ENCODE data around the gene PRR5. TPM values are rescaled to one million over a fixed set of nuclear protein-coding genes. Genes with fewer than 3 reads are reported as not detected.
A peak's percentile ranks its signal among the peaks of the same experiment; 100 is the strongest.

Gene PRR5
- total and polyA plus RNA-seq, 2 of the 13 experiments (the other 11 are each of a cell fraction or from before 2014, with no cell fraction given): 11.6 to 27.5 TPM

DNA sequence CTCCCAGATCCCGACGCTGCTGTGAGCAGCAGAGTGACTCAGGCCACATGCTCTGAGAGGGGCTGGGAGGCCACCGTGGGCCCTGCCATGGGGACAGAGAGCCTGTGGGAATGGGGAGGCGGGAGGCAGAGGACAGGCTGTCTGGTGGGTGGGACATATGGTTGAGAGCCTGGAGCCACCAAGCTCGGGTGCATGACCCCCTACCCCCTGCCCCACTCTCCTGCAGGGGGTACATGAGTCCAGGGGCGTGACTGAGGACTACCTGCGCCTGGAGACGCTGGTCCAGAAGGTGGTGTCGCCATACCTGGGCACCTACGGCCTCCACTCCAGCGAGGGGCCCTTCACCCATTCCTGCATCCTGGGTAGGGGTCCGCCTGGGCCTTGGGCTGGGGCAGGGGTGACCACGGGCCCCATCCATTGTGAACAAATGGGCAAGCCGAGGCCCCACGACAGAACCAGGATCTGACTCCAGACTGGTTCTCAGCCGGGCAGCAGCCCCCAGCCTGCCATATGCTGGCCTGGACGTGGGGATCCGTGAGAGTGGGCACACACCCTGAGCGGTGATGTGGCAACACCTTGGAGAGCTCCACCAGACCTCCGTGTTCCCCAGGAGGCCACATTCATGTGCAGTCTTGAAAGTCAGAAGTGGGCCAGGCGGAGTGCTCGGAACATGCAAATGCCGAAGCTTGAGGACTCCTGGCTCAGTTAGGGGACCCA is 33.0 kb downstream of the PRR5 start:
- no peak for ATAC-seq
- POLR2A ChIA-PET: no interaction called here

More for the DNA sequence above, 33.0 kb downstream of the PRR5 start:
- FAIRE-seq (no peak), DNase-seq (ENCODE audit: low spot score) (no peak)
- Histone ChIP-seq H3K9me3 (ENCODE audit: low read length) (no peaks in the 10 kb centered on the region), H3K27me3 (ENCODE audit: control insufficient read depth in 1 of 2, insufficient read depth in 2 of 2, low read length in 2 of 2) (no peaks in the 10 kb centered on the region; a peak in 1 of 5 replicates), H3K27ac (ENCODE audit: extremely low read length, insufficient read depth, low read length) (no peak overlapping the region), H2AFZ (ENCODE audit: low read length) (no peak overlapping the region), H3K79me2 (ENCODE audit: insufficient read depth, low read length) (no peaks in the 10 kb centered on the region), H3K4me2 (ENCODE audit: low read depth, low read length) (no peak overlapping the region), H3K9ac (ENCODE audit: insufficient read depth, low read depth, low read length) (no peak overlapping the region), H3K36me3 (replicated peaks in 1 of 2; ENCODE audit: control insufficient read depth in 1 of 2, insufficient read depth in 2 of 2, low read length in 2 of 2) (peaks cover 0 to 4% of the 10 kb centered on the region in 2 experiments; a peak in 2 of 5 replicates), H3K4me3 (replicated peaks in 1 of 3; ENCODE audit: insufficient read depth in 1 of 3, low read depth in 2 of 3, low read length in 3 of 3) (no peak overlapping the region), H3K4me1 (ENCODE audit: insufficient read depth, low read length) (peaks cover 35% of the 10 kb centered on the region), H4K20me1 (ENCODE audit: insufficient read depth, low read length) (peaks cover 7% of the 10 kb centered on the region; the same call in 1 of the 2 replicates)
- intact Hi-C loops (cut with micrococcal nuclease; ENCODE audit: unreplicated experiment): loop anchor here (1.0 kb wide), 1 partner anchor 38 kb away; no protein-coding TSS in a partner anchor
- TF ChIP-seq ZC3H13 (CRISPR knock-in tag; IDR thresholded peaks at IDR 0.05) (0 out of 2 replicates have a peak, but pooled peaks have one; percentile 6), AGO2 (optimal IDR thresholded peaks at IDR 0.05; ENCODE audit: low read depth, low read length) (peak; percentile 68)
- TF ChIP-seq, protein P1, sequence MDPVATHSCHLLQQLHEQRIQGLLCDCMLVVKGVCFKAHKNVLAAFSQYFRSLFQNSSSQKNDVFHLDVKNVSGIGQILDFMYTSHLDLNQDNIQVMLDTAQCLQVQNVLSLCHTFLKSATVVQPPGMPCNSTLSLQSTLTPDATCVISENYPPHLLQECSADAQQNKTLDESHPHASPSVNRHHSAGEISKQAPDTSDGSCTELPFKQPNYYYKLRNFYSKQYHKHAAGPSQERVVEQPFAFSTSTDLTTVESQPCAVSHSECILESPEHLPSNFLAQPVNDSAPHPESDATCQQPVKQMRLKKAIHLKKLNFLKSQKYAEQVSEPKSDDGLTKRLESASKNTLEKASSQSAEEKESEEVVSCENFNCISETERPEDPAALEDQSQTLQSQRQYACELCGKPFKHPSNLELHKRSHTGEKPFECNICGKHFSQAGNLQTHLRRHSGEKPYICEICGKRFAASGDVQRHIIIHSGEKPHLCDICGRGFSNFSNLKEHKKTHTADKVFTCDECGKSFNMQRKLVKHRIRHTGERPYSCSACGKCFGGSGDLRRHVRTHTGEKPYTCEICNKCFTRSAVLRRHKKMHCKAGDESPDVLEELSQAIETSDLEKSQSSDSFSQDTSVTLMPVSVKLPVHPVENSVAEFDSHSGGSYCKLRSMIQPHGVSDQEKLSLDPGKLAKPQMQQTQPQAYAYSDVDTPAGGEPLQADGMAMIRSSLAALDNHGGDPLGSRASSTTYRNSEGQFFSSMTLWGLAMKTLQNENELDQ (CRISPR knock-in tag; IDR thresholded peaks at IDR 0.05; ENCODE audit: borderline replicate concordance): no peak
- CTCF ChIA-PET (ENCODE audit: low intra/inter-chr PET ratio, low total read pairs): interaction anchor here (1.9 to 2.5 kb wide), 2 partner anchors 37 to 50 kb away, joined by 10 to 38 read pairs; no protein-coding TSS in a partner anchor
- in situ Hi-C loops (cut with HindIII; ENCODE audit: extremely low pct_ligation_motif_present, low pct_unique_long_range_greater_than_20kb): loop anchor here (5.0 kb wide), 1 partner anchor 38 kb away; no protein-coding TSS in a partner anchor
- 93% methylated on average over 9 of the region's 23 CpGs for WGBS (ENCODE audit: low lambda C conversion rate)
- no TSS peak for BruUV-seq (replicated peaks)
